Type B pancreatic cell (in vitro differentiated cells): Measurements from ENCODE around the gene TRMU. TPM values are rescaled to one million over a fixed set of nuclear protein-coding genes. Genes with fewer than 3 reads are reported as not detected.

Experiments used
- DNase-seq: peaks from one replicate; pipeline ENCODE4 v3.0.0; 2021; ENCODE audit warnings: mixed read lengths; ENCODE audit not compliant: unreplicated experiment; ENCODE audit errors: extremely low spot score
- H3K27ac Mint-ChIP-seq: 2 replicates; pipeline ENCODE4 v1.8.0; 2021; ENCODE audit warnings: mild to moderate bottlenecking, mixed read lengths
- H3K27me3 Mint-ChIP-seq: 2 replicates; pipeline ENCODE4 v1.8.0; 2021; ENCODE audit warnings: mixed read lengths
- H3K36me3 Mint-ChIP-seq: 2 replicates; pipeline ENCODE4 v1.8.0; 2021; ENCODE audit warnings: mixed read lengths
- H3K4me1 Mint-ChIP-seq: one replicate; pipeline ENCODE4 v1.8.0; 2021; ENCODE audit warnings: mixed read lengths; ENCODE audit not compliant: unreplicated experiment
- H3K4me3 Mint-ChIP-seq: 2 replicates; pipeline ENCODE4 v1.8.0; 2021; ENCODE audit warnings: mild to moderate bottlenecking, mixed read lengths
- H3K9me3 Mint-ChIP-seq: 2 replicates; pipeline ENCODE4 v1.8.0; 2021; ENCODE audit warnings: mixed read lengths
- CTCF ChIP-seq: fragments of 200-600 bp; sonication (generic); conservative IDR thresholded peaks from 2 replicates; pipeline ENCODE4 v1.5.0; 2021; ENCODE audit warnings: antibody characterized with exemption, mild to moderate bottlenecking
- total RNA-seq: library from RNA; stranded (reverse); gene quantifications from 2 replicates; pipeline ENCODE4 v1.2.1, GENCODE V29; 2021; ENCODE audit warnings: low replicate concordance

The TRMU gene
- total RNA-seq, 1 donor from 2014 or later: 68.4 TPM

DNA sequence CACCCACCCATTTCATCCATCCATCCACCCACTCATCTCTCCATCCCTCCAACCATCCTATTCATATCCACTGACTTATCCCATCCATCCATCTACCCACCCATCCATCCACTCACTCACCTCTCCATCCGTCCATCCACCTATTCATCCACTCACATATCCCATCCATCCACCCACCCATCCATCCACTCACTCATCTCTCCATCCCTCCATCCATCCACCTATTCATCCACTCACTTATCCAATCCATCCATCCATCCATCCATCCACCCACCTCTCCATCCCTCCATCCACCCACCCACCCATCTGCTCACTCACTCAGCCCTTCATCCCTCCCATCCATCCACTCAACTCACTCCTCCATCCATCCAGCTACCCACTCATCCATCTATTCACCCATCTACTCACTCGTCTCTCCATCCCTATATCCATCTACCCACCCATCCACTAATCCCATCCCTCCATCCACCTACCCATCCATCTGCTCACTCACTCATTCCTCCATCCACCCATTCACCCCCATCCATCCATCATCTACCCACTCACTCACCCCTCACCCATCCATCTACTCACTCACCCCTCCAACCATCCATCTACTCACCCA lies 36.2 kb downstream of the TRMU start:
- Mint-ChIP-seq H3K27me3 (no peaks in the 10 kb centered on the region), H3K4me1 (peaks cover 2% of the 10 kb centered on the region), H3K36me3 (peaks cover 6% of the 10 kb centered on the region), H3K9me3 (peaks cover 5% of the 10 kb centered on the region), H3K4me3 (no peak overlapping the region), H3K27ac (no peak overlapping the region)
- no peak for TF ChIP-seq CTCF
- no peak for DNase-seq

DNA sequence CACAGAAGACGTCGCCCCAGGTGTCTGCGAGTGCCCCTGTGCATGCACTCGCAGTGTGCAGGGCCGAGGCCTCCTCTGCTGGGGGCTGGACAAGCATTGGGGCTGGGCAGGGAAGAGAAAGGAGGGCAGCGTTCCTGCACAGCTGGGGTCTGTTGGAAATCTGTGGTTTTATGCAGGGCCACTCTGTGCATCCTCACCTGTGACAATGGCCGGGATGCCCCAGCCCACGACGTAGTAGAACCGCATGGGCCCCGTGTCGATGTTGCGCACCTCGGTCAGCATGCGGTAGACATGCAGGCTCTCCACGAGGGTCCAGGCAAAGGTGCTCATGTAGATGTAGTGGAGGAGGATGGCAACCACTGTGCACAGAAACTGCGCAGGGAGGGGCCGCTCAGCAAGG lies 37.2 kb downstream of the TRMU start:
- Mint-ChIP-seq H3K36me3 (peaks cover 6% of the 10 kb centered on the region), H3K9me3 (peaks cover 5% of the 10 kb centered on the region), H3K4me3 (no peak overlapping the region), H3K27me3 (no peaks in the 10 kb centered on the region), H3K4me1 (peaks cover 11% of the 10 kb centered on the region), H3K27ac (peak overlapping the region; percentile 43)
- no peak for DNase-seq
- no peak for TF ChIP-seq CTCF

GRCh38 chr22:46373159-46373558 lies 37.6 kb downstream of the TRMU start:
- no peak for DNase-seq
- no peak for TF ChIP-seq CTCF
- no peaks in the 10 kb centered on the region for H3K27me3 Mint-ChIP-seq
- H3K4me3 Mint-ChIP-seq: no peak overlapping the region
- peaks cover 5% of the 10 kb centered on the region for H3K9me3 Mint-ChIP-seq
- H3K36me3 Mint-ChIP-seq: peaks cover 6% of the 10 kb centered on the region
- peak overlapping the region; percentile 43 for H3K27ac Mint-ChIP-seq
- peaks cover 13% of the 10 kb centered on the region for H3K4me1 Mint-ChIP-seq

DNA sequence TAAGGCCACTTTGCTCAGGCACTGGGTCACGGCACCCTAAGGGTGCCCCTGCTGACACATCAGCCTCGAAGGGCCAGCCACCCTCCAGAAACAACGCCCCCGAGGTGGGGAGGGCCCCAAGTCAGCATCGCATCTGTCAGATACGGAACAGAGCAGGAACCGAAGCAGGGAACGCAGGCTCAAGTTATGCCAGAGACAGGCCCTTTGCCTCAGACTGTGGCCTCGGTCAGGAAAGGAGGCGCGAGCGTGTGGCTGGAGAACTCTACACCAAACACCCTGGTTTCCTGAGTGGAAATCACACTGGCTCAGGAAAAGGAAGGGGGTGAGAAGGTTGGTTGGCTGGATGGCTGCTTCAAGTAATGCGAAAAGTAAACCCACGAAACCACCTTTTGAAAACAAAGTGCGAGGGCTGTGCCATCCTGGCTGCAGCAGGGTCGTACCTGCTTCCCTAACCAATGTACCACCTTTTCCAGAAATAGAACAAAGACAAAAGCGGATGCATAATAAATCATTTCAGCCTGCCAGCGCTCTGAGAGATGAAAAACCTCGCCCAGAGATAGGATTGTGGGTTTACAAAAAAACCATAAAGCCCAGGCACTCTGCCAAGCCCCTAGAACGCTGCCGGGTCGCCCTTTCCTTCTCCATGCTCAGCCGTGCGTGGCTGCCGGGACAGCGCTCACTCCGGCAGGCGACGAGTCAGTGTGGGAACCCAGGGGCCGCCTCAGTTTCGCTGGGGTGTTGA lies 38.6 kb downstream of the TRMU start:
- no peak for DNase-seq
- peaks cover 18% of the 10 kb centered on the region for H3K4me1 Mint-ChIP-seq
- H3K9me3 Mint-ChIP-seq: peaks cover 5% of the 10 kb centered on the region
- H3K36me3 Mint-ChIP-seq: peaks cover 6% of the 10 kb centered on the region
- H3K4me3 Mint-ChIP-seq: peak overlapping the region; percentile 28
- no peaks in the 10 kb centered on the region for H3K27me3 Mint-ChIP-seq
- TF ChIP-seq CTCF: no peak
- H3K27ac Mint-ChIP-seq: no peak overlapping the region

DNA sequence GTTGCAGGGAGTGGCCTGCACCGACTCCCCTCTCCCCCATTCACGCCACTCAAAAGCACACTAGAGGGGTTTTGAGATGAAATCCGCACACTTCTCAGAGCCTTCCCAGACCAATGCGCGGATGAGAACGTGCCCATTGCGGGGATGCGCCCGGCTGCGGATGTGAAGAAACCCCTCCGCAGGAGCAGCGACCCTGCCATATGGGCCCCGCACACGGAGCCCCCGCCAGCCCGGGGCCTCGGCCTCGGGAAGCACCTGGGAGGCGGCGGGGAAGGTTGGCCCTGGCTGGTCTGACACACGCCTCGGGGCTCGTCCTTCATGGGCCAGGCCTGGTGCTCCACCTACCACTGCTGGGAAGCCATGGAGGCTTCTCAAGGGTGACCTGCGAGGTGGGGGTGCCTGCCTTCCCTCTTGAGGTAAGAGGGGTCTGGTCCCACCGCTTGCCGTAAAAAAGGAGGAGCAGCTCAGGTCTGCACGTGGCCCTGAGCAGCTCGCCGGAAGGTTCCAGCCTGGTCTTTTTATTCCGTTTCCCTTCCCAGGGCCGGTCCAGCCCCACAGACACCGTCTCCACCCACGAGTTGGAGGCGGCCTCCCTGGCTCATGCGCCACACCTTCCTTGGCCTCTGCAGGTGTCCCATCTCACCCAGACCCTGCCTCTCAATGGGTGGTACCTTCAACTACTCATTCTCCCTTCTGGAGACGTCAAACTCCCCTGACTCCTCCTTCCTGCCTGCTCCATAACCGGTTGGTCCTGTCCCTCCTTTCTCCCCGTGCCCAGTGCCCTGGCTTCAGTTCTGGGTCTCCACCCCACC lies 39.4 kb downstream of the TRMU start:
- peaks cover 5% of the 10 kb centered on the region for H3K9me3 Mint-ChIP-seq
- H3K27ac Mint-ChIP-seq: peak overlapping the region; percentile 0
- no peak overlapping the region for H3K4me3 Mint-ChIP-seq
- H3K4me1 Mint-ChIP-seq: peaks cover 25% of the 10 kb centered on the region
- peaks cover 6% of the 10 kb centered on the region for H3K36me3 Mint-ChIP-seq
- peaks cover 2% of the 10 kb centered on the region for H3K27me3 Mint-ChIP-seq
- DNase-seq: no peak
- no peak for TF ChIP-seq CTCF
